HPDE6-E6E7 (cell line): ENCODE measurements around the gene ERMAP.
"Not testable (repeated sequence)": the region's sequence is repeated elsewhere in the genome, so short reads cannot be mapped to it uniquely, and the experiment has no call there.

Experiments used
- DNase-seq: peaks from one replicate; pipeline ENCODE4 v3.0.0; 2011; ENCODE audit warnings: missing footprints; ENCODE audit errors: extremely low spot score

ERMAP gene

DNA sequence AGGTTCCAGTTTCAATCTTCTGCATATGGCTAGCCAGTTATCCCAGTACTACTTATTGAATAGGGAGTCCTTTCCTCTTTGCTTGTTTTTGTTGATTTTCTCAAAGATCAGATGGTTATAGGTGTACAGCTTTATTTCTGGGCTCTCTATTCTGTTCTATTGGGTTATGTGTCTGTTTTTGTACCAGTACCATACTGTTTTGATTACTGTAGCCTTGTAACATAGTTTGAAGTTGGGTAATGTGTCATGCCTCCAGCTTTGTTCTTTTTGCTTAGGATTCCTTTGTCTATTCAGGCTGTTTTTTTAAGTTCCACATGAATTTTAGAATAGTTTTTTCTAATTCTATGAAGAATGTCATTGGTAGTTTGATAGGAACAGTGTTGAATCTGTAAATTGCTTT, 56.2 kb downstream of the ERMAP start:
- DNase-seq, result not testable (repeated sequence)

DNA sequence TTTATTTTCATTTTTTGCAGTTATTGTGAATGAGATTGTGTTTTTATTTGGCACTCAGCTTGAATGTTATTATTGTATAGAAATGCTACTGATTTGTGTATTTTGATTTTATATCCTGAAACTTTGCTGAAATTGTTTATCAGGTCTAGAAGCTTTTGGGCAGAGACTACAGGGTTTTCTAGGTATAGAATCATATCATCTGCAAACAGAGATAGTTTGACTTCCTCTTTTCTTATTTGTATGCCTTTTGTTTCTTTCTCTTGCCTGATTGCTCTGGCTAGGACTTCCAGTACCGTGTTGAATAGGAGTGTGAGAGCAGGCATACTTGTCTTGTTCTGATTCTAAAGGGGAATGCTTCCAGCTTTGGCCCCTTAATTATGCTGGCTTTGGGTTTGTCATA, 56.7 kb downstream of the ERMAP start:
- DNase-seq, result no peak

DNA sequence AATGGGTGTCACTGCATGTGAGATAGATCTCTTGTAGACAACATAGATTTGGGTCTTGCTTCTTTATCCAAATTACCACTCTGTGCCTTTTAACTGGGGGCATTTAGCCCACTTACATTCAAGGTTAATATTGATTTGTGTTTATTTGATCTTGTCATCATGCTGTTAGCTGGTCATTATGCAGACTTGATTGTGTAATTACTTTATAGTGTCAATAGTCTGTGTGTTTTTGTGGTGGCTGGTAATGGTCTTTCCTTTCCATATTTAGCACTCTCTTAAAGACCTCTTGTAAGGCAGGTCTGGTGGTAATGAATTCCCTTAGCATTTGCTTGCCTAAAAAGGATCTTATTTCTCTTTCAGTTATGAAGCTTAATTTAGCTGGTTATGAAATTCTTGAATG, 59.1 kb downstream of the ERMAP start:
- DNase-seq, result no peak

DNA sequence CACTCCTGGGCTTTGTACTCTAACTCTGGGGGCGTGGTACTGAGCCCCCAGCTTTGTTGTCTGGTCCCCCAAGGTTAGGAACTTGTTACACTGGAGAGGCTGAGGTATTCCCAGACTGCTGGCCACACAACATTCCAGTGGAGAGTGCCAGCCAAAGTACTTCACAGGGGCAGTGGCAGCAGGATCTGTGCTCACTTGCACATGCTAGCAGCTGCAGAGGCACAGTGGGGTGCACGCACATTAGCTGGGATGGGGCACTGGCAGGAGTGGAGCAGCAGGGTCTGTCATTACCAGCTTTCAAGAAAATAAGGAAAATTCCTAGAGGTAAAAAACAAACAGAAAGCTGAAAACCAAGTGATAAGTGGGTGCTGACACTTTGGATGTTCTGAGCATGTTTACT, 60.5 kb downstream of the ERMAP start:
- DNase-seq, result no peak

DNA sequence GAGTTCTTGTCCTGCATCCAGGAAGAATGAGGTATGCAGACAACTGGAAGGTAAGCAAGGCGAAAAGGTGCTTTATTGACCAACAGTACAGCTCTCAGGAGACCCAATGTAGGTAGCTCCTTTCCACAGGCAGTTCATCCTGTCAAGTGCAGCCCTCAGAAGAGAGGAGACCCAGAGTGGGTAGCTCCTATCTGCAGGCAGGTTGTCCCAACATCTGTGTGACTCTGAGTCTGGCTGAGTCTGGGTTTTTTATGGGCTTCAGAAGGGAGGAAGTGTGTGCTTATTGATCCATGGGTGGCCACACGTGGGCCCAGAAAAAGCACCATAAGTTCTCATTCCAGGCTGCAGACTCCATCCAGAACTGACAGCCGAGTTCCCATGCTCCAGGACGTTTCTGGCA, 63.5 kb downstream of the ERMAP start:
- no peak for DNase-seq

DNA sequence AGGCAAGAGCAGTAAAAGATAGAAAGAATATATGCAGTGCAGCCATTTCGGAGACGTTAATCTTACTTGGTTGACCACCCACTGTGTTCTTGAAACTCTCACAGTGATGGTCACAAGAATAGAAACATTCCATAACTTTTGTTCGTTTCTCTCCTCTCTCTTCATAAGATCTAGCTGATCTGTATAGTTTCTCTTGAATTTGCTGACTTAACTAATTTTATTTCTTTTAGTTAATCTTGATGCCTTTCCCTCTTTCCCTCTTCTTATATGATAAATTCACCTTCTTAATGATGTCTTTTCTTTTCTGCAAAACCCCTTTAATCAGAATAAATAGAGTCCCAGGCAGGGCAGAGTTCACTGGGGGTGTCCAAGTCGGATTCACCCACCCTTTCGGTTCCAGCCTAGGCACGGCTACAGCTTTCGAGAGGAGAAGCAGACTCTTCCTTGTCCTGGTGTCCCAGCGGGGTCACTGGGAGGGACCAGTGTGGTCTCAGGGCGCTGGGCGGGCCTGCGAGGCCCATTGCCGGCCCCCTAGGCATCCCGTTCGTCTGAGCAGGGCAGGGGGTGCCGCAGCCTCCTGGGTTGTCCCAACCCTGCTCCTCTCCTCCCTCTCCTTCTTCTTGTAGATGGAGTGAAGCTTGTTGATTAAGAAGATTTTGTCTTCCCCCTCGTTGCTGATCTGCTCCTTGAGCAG, 69.3 kb downstream of the ERMAP start:
- no peak for DNase-seq

DNA sequence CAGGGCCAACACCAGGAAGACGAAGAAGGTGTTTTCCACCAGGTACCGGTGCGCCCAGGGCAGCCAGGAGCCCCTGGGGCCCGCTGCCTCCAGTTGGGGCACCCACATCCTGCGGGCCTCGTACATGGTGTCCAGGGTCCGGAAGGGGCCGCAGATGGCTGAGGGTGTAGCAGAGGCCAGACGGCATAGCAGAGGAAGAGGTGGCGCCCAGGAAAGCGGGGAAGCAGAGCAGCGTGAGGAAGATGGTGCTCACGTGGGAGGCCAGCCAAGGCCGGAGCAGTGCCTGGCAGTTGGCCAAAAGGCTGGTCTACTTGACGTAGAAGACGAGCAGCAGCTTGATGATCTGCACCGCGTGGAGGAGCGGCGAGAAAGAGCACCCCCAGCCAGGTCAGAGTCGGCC, 69.9 kb downstream of the ERMAP start:
- no peak for DNase-seq

DNA sequence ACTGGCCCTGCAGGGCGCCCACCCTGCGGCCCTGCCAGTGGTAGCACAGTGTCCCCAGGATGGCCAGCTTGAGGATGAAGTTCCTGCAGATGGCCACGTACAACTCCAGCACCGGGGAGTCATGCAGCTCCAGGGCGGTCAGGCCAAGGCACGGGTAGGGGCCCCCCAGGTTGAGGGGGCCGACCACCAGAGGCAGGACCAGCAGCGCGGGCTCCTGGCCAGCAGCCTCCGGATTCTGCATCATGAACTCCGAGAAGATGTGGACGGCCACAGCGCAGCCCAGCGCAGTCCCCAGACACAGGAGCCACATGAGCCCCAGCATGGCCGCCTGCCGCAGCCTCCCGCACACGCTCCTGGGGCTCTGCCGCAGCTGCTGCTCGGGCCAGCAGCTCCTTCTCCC, 70.4 kb downstream of the ERMAP start:
- no peak for DNase-seq

DNA sequence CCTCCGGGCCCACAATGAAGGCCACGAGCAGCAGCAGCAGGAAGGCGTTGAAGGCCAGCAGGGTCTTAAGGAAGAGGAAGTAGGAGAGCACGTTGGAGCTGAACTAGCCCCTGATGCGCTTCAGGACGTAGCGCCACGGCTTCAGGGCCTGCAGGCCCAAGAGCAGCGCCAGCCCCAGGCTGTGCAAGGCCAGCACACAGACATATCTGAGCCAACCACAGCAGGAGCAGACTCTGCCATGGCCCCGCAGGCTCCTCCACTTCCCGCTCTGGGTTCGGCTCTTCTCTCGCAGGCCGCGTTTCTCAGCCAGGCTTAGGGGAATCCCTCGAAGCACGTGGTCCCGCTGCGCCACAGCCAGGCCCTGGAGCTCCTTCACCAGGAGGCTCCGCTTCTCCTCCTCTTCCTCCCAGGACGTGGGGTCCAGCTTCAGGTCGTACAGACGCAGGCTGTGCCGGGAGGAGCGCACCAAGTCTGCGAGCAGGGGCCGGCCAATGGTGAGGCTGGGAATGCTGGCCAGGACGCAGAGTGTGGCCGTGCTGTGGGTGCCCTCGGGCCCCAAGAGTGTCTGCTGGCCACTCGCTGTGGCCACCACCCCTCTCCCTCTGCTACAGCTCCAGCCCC, 71.2 kb downstream of the ERMAP start:
- no peak for DNase-seq

DNA sequence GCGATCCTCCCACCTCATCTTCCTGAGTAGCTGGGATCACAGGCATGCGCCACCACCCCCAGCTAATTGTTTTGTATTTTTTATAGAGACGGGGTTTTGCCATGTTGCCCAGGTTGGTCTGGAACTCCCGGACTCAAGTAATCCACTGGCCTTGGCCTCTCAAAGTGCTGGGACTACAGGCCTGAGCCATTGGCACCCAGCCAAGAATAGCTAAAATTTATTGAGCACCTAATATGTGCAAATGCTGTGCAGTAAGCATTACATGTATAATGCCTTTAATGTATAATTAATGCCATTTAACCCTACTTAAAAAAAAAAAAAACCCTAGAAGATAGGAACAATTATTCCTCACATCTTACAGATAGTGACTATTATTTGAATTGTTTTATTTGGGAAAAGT, 72.3 kb downstream of the ERMAP start:
- DNase-seq, result no peak

DNA sequence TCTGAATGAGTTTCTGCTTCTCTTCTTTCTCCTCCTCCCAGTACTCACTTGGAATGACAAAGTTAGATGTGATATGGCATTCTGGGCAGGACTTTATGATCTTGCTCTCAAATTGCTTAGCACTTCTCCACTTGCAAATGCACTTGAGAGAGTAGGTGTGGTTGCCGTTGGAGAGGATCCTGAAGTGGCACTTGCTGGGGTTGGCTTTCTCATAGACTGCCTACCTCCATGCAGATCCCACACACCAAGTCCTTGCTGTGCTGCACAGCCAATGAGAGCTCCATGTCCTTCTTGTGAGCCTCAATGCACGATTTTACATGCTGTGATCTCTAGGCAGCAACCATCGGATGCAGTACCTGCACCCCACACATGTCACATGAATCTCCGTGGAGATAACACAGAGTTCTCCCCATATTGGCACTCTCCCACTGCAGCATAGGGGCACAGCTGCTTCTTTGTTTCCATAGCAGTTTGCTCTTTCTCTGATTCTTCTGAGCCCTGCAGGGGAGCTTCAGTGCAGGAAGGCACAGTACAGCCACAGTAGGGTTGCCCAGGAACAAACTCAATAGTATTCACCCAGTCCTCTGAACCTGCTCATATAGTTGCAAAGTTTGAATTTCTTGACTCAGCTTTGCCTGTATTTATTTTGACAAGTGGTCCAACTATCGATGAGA, 74.7 kb downstream of the ERMAP start:
- DNase-seq, result no peak
